DOHH2 (cell line): ENCODE results near the gene ADD3.

Experiments
- CTCF ChIP-seq: fragments of 200-600 bp; sonication (generic); IDR thresholded peaks from one replicate; pipeline ENCODE4 v1.5.1; 2014; ENCODE audit warnings: antibody characterized with exemption, mild to moderate bottlenecking, low read depth, low read length; ENCODE audit not compliant: poor library complexity, severe bottlenecking
- EZH2phosphoT487 ChIP-seq: fragments of 200-600 bp; sonication (generic); IDR thresholded peaks from 2 replicates; pipeline ENCODE4 v1.6.1; 2017; ENCODE audit warnings: borderline replicate concordance, mild to moderate bottlenecking, antibody characterized with exemption, low read length, moderate library complexity, mixed read lengths

GRCh38 chr10:110007161-110007700 lies 553 bp upstream of the ADD3 start:
- TF ChIP-seq CTCF, result no peak
- no peak for TF ChIP-seq EZH2phosphoT487
